Activated CD4-positive, alpha-beta memory T cell treated with anti-CD3 and anti-CD28 coated beads for 36 hours (primary cell): ENCODE measurements around the gene CDC25B. TPM values are rescaled to one million over a fixed set of nuclear protein-coding genes. Genes with fewer than 3 reads are reported as not detected.
"Not testable (repeated sequence)": the region's sequence is repeated elsewhere in the genome, so short reads cannot be mapped to it uniquely, and the experiment has no call there.

Experiments used
- CTCF ChIA-PET: fragments of 350-600 bp; sonication (Branson Sonifier 250); formaldehyde crosslinking; loops from one replicate; lab custom pipeline; 2021; ENCODE audit warnings: antibody characterized with exemption, inconsistent platforms; lab: Charles Lee
- POLR2A ChIA-PET: fragments of 350-600 bp; sonication (Branson Sonifier 250); formaldehyde crosslinking; loops from one replicate; lab custom pipeline; 2021; ENCODE audit warnings: antibody characterized with exemption; lab: Charles Lee
- DNase-seq: peaks from one replicate; pipeline ENCODE4 v3.0.0-alpha.2; 2020
- H3K27ac Mint-ChIP-seq: one replicate; pipeline ENCODE4 v1.8.0; 2021; ENCODE audit warnings: mixed read lengths
- H3K27me3 Mint-ChIP-seq: one replicate; pipeline ENCODE4 v1.8.0; 2021; ENCODE audit warnings: mixed read lengths
- H3K36me3 Mint-ChIP-seq: one replicate; pipeline ENCODE4 v1.8.0; 2021; ENCODE audit warnings: mixed read lengths
- H3K4me1 Mint-ChIP-seq: one replicate; pipeline ENCODE4 v1.8.0; 2021; ENCODE audit warnings: low read depth, mixed read lengths
- H3K4me3 Mint-ChIP-seq: one replicate; pipeline ENCODE4 v1.8.0; 2021; ENCODE audit warnings: mild to moderate bottlenecking, mixed read lengths
- H3K9me3 Mint-ChIP-seq: one replicate; pipeline ENCODE4 v1.8.0; 2021; ENCODE audit warnings: mixed read lengths
- intact Hi-C: fragments of 100-400 bp; cut with micrococcal nuclease; formaldehyde crosslinking; loops from one replicate; pipeline ENCODE4 v1.15.1; 2023
- total RNA-seq, 2 experiments: library from RNA; stranded (reverse); gene quantifications; one replicate each; pipeline ENCODE4 v1.2.3, GENCODE V29; 2021

Gene CDC25B
- total RNA-seq, 2 experiments from 2014 or later: 120 to 128 TPM

- no peaks in the 10 kb centered on the region for H3K36me3 Mint-ChIP-seq
- no peak overlapping the region for H3K4me3 Mint-ChIP-seq
- ChIA-PET CTCF (no interaction called here), POLR2A (no interaction called here)
- DNase-seq: no peak
- intact Hi-C loops: no loop called here
- no peak overlapping the region for H3K27ac Mint-ChIP-seq
- H3K4me1 Mint-ChIP-seq: peaks cover 9% of the 10 kb centered on the region
- H3K9me3 Mint-ChIP-seq: no peaks in the 10 kb centered on the region
- no peaks in the 10 kb centered on the region for H3K27me3 Mint-ChIP-seq
Measured at GRCh38 chr20:3842348-3842930, 46.3 kb downstream of the CDC25B start.

- DNase-seq: no peak
- no peak overlapping the region for H3K4me3 Mint-ChIP-seq
- no peak overlapping the region for H3K27ac Mint-ChIP-seq
- no peaks in the 10 kb centered on the region for H3K36me3 Mint-ChIP-seq
- no peaks in the 10 kb centered on the region for H3K27me3 Mint-ChIP-seq
- CTCF ChIA-PET: interaction anchor here (3.2 kb wide), 1 partner anchor 11 kb away, joined by 20 read pairs; no protein-coding TSS in a partner anchor
- intact Hi-C loops: no loop called here
- POLR2A ChIA-PET: no interaction called here
- no peaks in the 10 kb centered on the region for H3K9me3 Mint-ChIP-seq
- peaks cover 14% of the 10 kb centered on the region for H3K4me1 Mint-ChIP-seq
Measured at GRCh38 chr20:3843490-3843889, 47.4 kb downstream of the CDC25B start.

- POLR2A ChIA-PET, H3K27ac Mint-ChIP-seq, H3K27me3 Mint-ChIP-seq, intact Hi-C loops, DNase-seq, H3K4me3 Mint-ChIP-seq, H3K9me3 Mint-ChIP-seq, H3K36me3 Mint-ChIP-seq: not testable (repeated sequence)
- CTCF ChIA-PET: interaction anchor here (1.8 to 3.2 kb wide), 3 partner anchors 11 to 76 kb away, joined by 6 to 20 read pairs (median 8); partner anchors contain the start of genes ADISSP and AP5S1
- H3K4me1 Mint-ChIP-seq: peaks cover 20% of the 10 kb centered on the region
Measured at GRCh38 chr20:3843990-3844619, 48.0 kb downstream of the CDC25B start.

GRCh38 chr20:3846378-3846739 lies 50.2 kb downstream of the CDC25B start:
- Mint-ChIP-seq H3K27ac (peak overlapping the region; percentile 85), H3K4me3 (peak overlapping the region; percentile 91), H3K9me3 (no peaks in the 10 kb centered on the region), H3K27me3 (no peaks in the 10 kb centered on the region), H3K36me3 (no peaks in the 10 kb centered on the region), H3K4me1 (peaks cover 24% of the 10 kb centered on the region)
- CTCF ChIA-PET: interaction anchor here (2.0 kb wide), 1 partner anchor 78 kb away, joined by 6 read pairs; the partner anchor contains the start of gene ADISSP
- intact Hi-C loops: loop anchor here (1.0 to 2.0 kb wide), 3 partner anchors 26 to 93 kb away; partner anchors contain the start of gene AP5S1
- POLR2A ChIA-PET: no interaction called here
- no peak for DNase-seq

- H3K4me1 Mint-ChIP-seq: peaks cover 24% of the 10 kb centered on the region
- POLR2A ChIA-PET: interaction anchor here (0.5 to 1.0 kb wide), 2 partner anchors 12 to 60 kb away, joined by 3 to 4 read pairs; partner anchors contain the start of gene CENPB
- CTCF ChIA-PET: interaction anchor here (0.8 to 1.5 kb wide), 2 partner anchors 26 to 79 kb away, joined by 4 read pairs; partner anchors contain the start of genes ADISSP and AP5S1
- peak within 1 kb of the TSS; percentile 91 for H3K4me3 Mint-ChIP-seq
- DNase-seq: peak; percentile 89
- no peaks in the 10 kb centered on the region for H3K36me3 Mint-ChIP-seq
- no peaks in the 10 kb centered on the region for H3K27me3 Mint-ChIP-seq
- peak within 1 kb of the TSS; percentile 85 for H3K27ac Mint-ChIP-seq
- intact Hi-C loops: loop anchor here (1.0 to 2.0 kb wide), 3 partner anchors 26 to 94 kb away; partner anchors contain the start of gene AP5S1
- H3K9me3 Mint-ChIP-seq: no peaks in the 10 kb centered on the region
Measured at GRCh38 chr20:3846740-3847428, 50.8 kb downstream of the CDC25B start, which contains the start of gene MAVS. MAVS (plus strand) TSS chr20:3846834; CDS start chr20:3854625, 7,791 bp downstream.

GRCh38 chr20:3847429-3847940 lies 51.4 kb downstream of the CDC25B start:
- Mint-ChIP-seq H3K4me1 (peaks cover 24% of the 10 kb centered on the region), H3K4me3 (peak overlapping the region; percentile 91), H3K27ac (peak overlapping the region; percentile 85), H3K36me3 (no peaks in the 10 kb centered on the region), H3K27me3 (no peaks in the 10 kb centered on the region), H3K9me3 (no peaks in the 10 kb centered on the region)
- ChIA-PET CTCF (interaction anchor here (0.8 to 1.5 kb wide), 2 partner anchors 27 to 80 kb away, joined by 4 read pairs; partner anchors contain the start of genes ADISSP and AP5S1), POLR2A (interaction anchor here (0.5 to 1.0 kb wide), 3 partner anchors 11 to 64 kb away, joined by 3 to 4 read pairs (median 3); partner anchors contain the start of gene CENPB)
- intact Hi-C loops: loop anchor here (2.0 kb wide), 2 partner anchors 27 to 53 kb away; partner anchors contain the start of gene AP5S1
- DNase-seq: peak; percentile 15

- ChIA-PET CTCF (interaction anchor here (1.5 kb wide), 1 partner anchor 62 kb away, joined by 6 read pairs; the partner anchor contains the start of gene CENPB), POLR2A (interaction anchor here (0.8 kb wide), 1 partner anchor 63 kb away, joined by 3 read pairs; no protein-coding TSS in a partner anchor)
- H3K27me3 Mint-ChIP-seq: no peaks in the 10 kb centered on the region
- no peak for DNase-seq
- intact Hi-C loops: no loop called here
- H3K4me3 Mint-ChIP-seq: peak overlapping the region; percentile 50
- H3K27ac Mint-ChIP-seq: peak overlapping the region; percentile 35
- H3K9me3 Mint-ChIP-seq: no peaks in the 10 kb centered on the region
- H3K36me3 Mint-ChIP-seq: no peaks in the 10 kb centered on the region
- peaks cover 24% of the 10 kb centered on the region for H3K4me1 Mint-ChIP-seq
Measured at GRCh38 chr20:3848565-3848964, 52.5 kb downstream of the CDC25B start.

- intact Hi-C loops: no loop called here
- Mint-ChIP-seq H3K36me3 (peaks cover 17% of the 10 kb centered on the region), H3K4me1 (peaks cover 2% of the 10 kb centered on the region), H3K4me3 (no peak overlapping the region), H3K9me3 (no peaks in the 10 kb centered on the region), H3K27ac (peak overlapping the region; percentile 23), H3K27me3 (no peaks in the 10 kb centered on the region)
- ChIA-PET POLR2A (no interaction called here), CTCF (interaction anchor here (0.6 to 4.3 kb wide), 34 partner anchors 10 to 1070 kb away, joined by 3 to 30 read pairs (median 5); partner anchors contain the start of genes ADISSP, AP5S1, CDC25B and CENPB)
- no peak for DNase-seq
Measured at GRCh38 chr20:3854462-3854871, 58.4 kb downstream of the CDC25B start.

Other genes with a start within 250 kb of the CDC25B start
- gene GFRA4, start 132.9 kb upstream of the CDC25B start, total RNA-seq: not detected
- gene ADAM33, start 114.3 kb upstream of the CDC25B start, total RNA-seq: not detected
- under 1 TPM in 1 of 2 experiments, not detected in 1; 0.07 TPM for gene SIGLEC1, start 83.7 kb upstream of the CDC25B start, total RNA-seq
- gene HSPA12B, start 63.6 kb upstream of the CDC25B start, total RNA-seq: not detected
- 10 to 100 TPM; 50.6 to 51.4 TPM for gene ADISSP, start 28.6 kb upstream of the CDC25B start, total RNA-seq
- under 1 TPM in 1 of 2 experiments, not detected in 1; 0.17 TPM for gene SPEF1, start 14.9 kb upstream of the CDC25B start, total RNA-seq
- gene CENPB, start 9.6 kb upstream of the CDC25B start, total RNA-seq: 10 to 100 TPM; 50.1 to 51.9 TPM
- 1 to 10 TPM; 9.1 to 10.0 TPM for gene AP5S1, start 24.2 kb downstream of the CDC25B start, total RNA-seq
- gene MAVS, start 50.5 kb downstream of the CDC25B start, total RNA-seq: 10 to 100 TPM; 22.2 to 24.2 TPM
- 10 to 100 TPM; 49.3 to 52.5 TPM for gene PANK2, start 93.1 kb downstream of the CDC25B start, total RNA-seq
- 10 to 100 TPM in 1 of 2 experiments, 1 to 10 TPM in 1; 9.9 to 11.6 TPM for gene RNF24, start 219.2 kb downstream of the CDC25B start, total RNA-seq